GM18508 (cell line): ENCODE results near the gene PPFIA1.
"Not testable (repeated sequence)": the region's sequence is repeated elsewhere in the genome, so short reads cannot be mapped to it uniquely, and the experiment has no call there.

Source experiments
- ATAC-seq: cut with Tn5 transposase; IDR thresholded peaks from one replicate; pipeline ENCODE4 v1.9.1; 2021; ENCODE audit warnings: moderate number of reproducible peaks; ENCODE audit not compliant: insufficient read depth, unreplicated experiment

The PPFIA1 gene

DNA sequence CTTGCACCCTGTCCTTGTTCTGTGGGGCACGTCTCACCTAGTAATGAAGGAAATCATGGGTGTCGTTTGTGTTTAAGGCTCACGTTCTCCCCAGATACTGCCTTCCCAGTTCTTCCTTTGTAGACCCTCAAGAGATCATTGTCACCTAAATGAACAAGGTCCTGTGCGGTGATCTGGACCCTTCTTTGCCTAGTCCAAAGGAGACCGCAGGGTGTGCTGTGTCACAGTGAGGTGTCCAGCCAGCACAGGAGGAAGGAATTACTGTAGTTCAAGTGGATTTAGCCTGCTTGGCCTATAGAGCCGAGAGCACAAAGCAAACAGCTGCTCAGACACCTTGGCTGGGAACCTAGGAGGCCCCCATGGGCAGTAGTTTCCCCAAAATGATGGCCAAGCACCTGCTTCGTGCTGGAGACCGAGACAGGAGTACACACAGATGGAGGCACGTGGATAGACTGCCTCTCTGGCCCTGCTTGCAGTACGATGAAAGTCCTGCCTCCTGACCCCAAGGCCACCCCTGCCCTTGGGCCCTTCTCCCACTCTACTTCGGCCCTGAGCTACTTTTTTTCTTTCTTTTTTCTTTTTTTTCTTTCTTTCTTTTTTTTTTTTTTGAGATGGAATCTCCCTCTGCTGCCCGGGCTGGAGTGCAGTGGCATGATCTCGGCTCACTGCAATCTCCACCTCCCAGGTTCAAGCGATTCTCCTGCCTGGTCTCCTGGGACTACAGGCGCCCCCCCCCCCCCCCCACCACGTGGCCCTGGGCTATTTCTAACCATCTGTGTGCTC is 19.4 kb upstream of the PPFIA1 start:
- no peak for ATAC-seq

- ATAC-seq = no peak
These were observed 18.7 kb upstream of the PPFIA1 start for GRCh38 chr11:70251659-70252321.

DNA sequence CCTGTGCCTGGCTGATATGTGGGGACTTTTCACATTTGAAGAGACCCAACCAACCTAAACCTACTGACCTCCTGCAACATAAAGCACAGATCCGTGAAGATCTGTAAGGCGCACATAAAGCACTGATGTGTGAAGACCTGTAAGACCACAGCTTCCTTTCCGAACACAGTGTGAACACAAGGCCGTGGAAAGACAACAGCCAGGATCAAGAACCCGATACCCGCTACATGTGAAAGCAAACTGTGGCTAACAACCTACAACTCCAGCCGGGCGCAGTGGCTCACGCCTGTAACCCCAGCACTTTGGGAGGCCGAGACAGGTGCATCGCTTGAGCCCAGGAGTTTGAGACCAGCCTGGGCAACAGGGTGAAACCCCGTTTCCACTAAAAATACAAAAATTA is 17.6 kb upstream of the PPFIA1 start:
- ATAC-seq = no peak

DNA sequence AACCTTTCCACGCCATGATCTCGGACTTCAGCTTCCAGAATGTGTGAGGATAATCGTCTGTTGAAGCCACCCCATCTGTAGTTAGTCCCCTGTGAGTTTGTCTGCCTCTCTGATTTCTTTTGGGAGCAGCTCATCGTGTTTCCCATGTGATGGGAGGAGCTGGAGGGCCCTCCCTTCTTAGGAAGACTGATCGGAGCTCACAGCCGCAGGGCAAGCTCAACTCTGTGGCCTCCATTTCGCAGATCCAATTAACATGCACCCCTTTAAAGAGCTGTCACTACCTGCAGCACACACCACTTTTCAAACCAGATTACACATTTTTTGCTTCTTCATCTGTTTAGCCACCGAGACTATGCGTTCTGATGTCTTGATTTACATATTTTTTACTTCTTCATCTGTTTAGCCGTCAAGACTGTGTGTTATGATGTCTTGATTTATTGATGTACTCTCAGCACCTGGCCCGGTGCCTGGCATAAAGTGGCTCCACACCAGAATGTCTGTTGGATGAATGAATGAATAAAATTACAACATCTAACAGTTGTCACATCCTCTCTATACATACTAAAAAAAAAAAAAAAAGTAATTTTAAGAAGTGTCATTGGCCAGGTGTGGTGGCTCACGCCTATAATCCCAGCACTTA is 14.9 kb upstream of the PPFIA1 start:
- ATAC-seq = no peak

GRCh38 chr11:70259077-70259476 is 11.4 kb upstream of the PPFIA1 start:
- not testable (repeated sequence) for ATAC-seq

GRCh38 chr11:70262951-70263350 is 7.5 kb upstream of the PPFIA1 start:
- ATAC-seq = no peak

DNA sequence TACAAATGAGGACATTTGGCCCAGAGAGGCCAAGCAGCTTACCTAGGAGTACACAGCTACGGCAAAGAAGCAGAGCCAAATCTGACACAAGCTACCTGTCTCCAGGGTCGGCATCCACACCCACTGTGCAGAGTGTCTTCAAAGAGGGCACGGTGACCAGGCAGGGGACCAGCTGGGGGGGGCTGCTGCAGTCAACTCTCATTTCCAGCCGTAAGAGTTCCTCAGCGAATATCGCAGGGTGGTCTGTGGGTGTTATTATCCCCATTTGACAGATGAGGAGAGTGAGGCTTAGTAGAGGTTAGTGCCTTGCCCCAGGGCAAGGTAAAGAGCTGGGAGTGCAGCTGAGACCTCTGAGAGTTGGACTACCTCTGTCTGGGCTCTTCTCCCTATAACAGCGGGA is 7.1 kb upstream of the PPFIA1 start:
- no peak for ATAC-seq

DNA sequence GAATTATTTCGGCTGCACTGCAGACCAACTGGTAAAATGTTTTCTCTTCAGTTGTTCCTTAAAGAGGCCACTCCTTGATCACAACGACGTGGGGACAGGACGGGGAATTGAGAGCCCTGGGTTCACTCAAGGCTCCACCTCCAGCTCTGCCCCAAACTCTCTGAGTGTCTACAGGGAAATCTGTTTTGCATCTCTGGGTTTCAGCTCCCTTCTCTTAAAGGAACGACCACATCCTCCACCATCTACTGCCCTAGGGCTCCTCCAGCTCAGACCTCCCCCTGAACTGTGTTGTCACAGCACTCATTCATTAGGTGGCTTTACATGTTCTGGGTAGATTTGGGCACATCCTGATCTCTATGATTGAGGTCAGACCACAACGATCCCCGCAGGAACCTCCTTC is 5.1 kb upstream of the PPFIA1 start:
- no peak for ATAC-seq

DNA sequence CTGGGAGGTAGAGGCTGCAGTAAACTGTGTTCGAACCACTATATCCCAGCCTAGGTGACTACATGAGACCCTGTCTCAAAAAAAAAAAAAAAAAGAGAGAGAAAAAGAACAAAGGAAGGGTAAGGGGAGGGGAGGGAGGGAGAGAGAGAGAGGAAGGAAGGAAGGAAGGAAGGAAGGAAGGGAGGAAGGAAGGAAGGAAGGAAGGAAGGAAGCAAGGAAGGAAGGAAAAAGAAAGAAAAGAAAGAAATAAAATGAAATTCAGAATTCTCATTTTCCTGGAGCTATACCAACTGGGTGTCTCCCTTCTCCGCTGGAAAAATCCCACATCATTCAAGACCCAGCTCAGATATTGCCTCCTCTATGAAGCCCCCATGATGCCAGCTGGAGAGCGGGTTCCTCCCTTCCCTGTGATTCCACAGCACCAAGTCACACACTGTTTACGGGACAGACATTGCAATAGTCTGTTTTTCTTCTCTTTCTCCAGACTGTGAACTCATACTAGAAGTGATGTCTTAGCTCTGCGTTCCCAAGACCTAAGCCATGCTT is 3.0 kb upstream of the PPFIA1 start:
- ATAC-seq = no peak

GRCh38 chr11:70268526-70268925 is 2.0 kb upstream of the PPFIA1 start:
- no peak for ATAC-seq

GRCh38 chr11:70270877-70271648 is 573 bp downstream of the PPFIA1 start:
- no peak for ATAC-seq

GRCh38 chr11:70271649-70271953 is 1.1 kb downstream of the PPFIA1 start:
- no peak for ATAC-seq

DNA sequence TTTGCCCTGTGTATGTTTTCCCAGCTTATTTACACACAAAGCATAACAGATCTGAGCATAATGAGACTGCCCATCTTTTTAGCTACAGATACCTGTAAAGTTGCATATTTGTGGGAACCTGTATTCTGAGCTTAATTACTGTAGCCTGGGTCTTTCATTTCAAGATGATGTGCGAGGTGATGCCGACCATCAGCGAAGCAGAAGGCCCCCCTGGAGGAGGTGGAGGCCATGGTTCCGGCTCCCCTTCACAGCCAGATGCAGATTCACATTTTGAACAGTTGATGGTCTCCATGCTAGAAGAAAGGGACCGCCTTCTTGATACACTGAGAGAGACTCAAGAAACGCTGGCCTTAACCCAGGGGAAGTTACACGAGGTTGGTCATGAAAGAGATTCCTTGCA is 1.5 kb downstream of the PPFIA1 start:
- no peak for ATAC-seq

DNA sequence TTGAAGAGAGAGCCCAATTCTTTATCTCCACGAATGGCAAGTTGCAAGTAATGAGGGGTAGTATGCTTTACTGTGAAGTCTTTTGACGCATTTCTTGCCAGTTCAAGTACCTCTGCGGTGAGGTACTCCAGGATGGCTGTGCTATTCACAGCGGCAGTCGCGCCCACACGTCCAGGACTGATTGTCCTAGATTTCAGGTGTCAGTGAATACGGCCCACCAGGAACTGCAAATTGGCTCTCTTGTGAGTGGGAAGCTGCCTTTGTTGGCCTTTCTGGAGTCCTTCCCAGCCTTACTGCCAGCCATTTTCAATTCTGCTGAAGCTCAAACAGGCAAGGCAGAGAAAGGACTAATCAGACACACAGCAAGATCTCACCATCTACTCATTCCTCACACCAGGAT is 8.5 kb downstream of the PPFIA1 start:
- no peak for ATAC-seq

DNA sequence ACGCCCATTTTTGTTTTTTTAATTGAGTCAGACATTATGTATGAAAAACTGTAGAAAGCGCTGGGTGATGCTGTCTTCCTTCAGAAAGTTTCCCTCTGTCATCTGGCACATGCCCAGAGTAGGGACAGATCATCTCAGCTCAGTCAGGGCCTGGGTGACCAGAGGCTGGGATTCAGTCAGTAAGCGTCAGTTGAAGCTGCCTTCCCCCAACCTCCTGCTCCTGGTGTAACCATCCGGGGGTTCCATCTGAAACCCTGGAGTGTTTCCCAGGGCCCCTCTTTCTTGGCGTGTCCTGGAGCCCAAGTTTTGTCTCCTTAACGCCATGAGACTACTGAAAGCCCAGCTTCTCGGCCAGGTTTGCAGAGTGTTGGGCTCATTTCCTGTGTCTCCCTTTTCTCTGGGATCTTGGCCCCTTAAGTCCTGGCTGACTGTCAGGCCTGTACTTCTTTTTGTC is 10.7 kb downstream of the PPFIA1 start:
- no peak for ATAC-seq

DNA sequence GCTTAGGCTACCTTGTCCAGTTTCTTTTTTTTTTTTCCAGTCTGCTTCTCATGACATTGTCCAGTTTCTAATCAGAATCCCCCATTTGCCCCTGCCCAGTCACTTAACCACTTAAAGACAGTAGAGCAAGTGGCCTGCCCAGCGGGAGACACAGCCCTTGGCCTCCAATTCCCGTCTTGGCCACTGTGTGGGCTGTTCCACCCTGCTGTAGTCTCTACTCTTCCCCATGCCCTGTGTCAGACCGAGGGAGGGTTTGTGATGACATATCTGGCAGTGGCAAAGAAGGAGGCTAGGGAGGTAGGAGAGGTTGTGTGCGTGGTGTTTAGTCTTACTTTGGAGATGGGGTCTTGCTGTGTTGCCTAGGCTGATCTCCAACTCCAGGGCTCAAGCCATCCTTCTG is 11.5 kb downstream of the PPFIA1 start:
- ATAC-seq = no peak

GRCh38 chr11:70288721-70289120 is 18.2 kb downstream of the PPFIA1 start:
- no peak for ATAC-seq

DNA sequence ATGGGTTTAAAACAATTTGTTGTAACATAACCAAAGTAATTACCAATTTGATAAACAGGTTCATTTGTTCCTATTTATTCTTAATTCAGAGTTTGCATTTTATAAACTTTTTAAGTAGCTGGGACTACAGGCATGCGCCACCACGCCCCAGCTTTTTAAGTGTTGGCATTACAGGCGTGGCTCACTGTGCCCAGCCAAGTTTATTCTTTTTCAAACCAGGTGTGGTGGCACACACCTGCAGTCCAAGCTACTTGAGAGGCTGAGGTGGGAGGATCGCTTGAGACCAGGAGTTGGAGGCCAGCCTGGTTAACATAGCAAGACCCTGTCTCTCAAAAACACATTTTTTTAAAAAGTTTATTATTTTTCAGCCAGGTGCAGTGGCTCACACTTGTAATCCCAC is 19.1 kb downstream of the PPFIA1 start:
- ATAC-seq = no peak

DNA sequence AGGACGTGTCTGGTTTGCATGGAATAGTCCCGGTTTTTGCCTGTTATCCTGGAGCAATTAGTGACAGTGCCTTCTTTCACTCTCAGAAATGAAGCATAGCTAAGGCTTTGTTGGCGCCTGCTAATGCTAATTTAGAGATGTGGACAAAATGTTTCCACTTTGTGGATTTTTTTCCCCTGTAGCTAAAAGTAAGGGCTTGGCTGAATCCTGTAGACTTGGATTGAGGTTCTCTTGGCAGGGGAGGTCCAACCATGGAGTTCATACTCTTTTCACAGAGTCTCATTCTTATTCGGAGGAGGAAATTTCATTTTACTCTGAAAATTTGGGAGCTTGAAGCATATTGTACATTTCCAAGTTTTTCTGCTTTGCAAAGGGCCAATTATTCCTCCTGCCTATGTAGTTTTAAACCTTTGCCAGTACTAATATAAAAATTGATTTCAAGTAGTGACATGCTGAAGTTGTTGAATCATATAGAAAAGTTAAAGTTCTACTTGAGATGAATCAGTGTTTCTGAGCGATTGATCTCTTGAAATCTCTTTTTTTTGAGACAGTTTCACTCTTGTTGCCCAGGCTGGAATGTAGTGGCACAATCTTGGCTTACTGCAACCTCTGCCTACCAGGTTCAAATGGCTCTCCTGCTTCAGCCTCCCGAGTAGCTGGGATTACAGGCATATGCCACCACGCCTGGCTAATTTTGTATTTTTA is 20.0 kb downstream of the PPFIA1 start:
- no peak for ATAC-seq

- ATAC-seq = no peak
These were observed 21.7 kb downstream of the PPFIA1 start for GRCh38 chr11:70292166-70292565.
